ENCODE measurements around the gene DHRSX.
A peak's percentile ranks its signal among the peaks of the same experiment; 100 is the strongest.
"Not testable (repeated sequence)": the region's sequence is repeated elsewhere in the genome, so short reads cannot be mapped to it uniquely, and the experiment has no call there.

DHRSX gene

DNA sequence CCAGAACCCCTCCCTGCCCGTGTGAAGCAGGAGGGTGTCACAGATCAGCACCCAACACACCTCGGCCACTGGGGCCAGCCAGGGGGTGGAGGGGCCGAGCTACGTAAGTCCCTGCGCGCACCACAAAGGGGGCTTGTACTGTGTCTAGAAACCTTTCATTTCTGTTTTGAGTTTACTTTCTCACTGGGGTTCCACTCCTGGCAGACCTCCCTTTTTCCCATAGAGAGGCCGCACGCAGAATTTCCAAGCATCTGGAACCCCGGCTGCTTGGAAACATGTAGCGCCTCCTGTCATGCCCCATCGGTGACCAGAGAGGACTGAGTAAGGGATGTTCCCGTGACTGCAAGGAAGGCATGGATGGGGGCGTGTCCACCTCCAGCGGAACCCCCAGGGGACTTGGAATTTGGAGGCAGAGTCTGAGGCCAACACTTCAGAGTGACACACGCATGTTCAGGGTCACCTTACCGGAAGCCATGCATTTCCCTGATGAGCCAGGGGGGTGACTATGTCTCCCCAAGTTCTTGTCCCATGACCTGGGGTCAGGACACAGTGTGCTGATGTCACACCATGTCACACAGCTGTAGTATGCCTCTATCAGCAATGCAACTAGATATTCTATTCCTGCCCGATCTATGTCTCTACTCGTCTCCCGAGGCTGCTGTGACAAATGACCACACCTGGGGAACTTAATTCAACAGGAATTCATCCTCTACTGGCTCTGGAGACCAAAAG is 105.3 kb downstream of the DHRSX start:
- Histone ChIP-seq H3K9ac (no peak overlapping the region), H4K20me1 (peaks cover 0 to 52% (median 11%) of the 10 kb centered on the region in 11 experiments; a peak in 11 of 22 replicates), H3K36me3 (peaks cover 23 to 77% (median 47%) of the 10 kb centered on the region in 11 experiments), H3K4me3 (no peak overlapping the region), H3K9me3 (replicated peaks in 1 of 11) (peaks cover 18 to 21% (median 19%) of the 10 kb centered on the region in 11 experiments), H3K27me3 (no peaks in the 10 kb centered on the region), H3K4me2 (no peak overlapping the region), H3K4me1 (no peaks in the 10 kb centered on the region), H3K27ac (no peak overlapping the region)
- no peak for TF ChIP-seq Cebpa-rat (IDR thresholded peaks at IDR 0.05)

DNA sequence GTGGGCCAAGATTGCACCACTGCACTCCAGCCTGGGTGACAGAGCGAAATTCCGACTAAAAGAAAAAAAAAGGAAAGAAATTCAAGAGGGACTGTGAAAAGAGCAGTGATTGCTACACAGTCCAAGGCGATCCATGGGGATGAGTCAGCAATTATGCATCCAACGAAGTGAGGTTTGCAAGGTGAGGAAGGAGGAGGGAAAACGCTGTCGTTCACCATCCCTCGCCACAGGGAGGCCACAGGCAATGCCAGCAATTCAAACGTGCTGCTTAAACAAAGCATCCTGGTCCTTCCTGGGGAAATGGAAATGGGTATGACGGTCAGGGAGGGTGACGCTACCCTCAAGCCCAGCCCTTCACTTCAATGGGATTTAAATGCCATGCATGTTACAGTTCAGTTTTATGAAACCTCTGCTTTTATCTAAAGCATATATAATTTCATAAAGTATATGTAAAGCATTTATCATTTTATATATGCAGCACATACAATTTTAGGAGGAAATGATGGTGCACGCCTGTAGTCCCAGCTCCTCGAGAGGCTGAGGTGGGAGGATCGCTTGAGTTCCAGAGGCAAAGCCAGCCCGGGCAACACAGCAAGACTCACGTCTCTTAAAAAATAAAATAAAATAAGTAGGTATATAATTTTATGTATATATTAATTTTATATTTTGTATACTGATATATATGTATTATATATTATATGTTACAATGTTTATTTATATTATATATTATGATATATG is 108.7 kb downstream of the DHRSX start:
- no peaks in the 10 kb centered on the region for H3K4me1 ChIP-seq
- no peak overlapping the region for H3K9ac ChIP-seq
- peaks cover 0 to 46% (median 7%) of the 10 kb centered on the region in 11 experiments; a peak in 11 of 22 replicates for H4K20me1 ChIP-seq
- no peak overlapping the region for H3K27ac ChIP-seq
- H3K9me3 ChIP-seq (replicated peaks in 1 of 11), result peaks cover 27 to 44% (median 39%) of the 10 kb centered on the region in 11 experiments
- no peak overlapping the region for H3K4me2 ChIP-seq
- peaks cover 53 to 85% (median 66%) of the 10 kb centered on the region in 11 experiments for H3K36me3 ChIP-seq
- TF ChIP-seq Cebpa-rat (IDR thresholded peaks at IDR 0.05), result no peak
- H3K4me3 ChIP-seq, result 0 out of 20 replicates have a peak overlapping the region, but pooled peaks of 1 of the 10 experiments have one; percentile 0
- no peaks in the 10 kb centered on the region for H3K27me3 ChIP-seq

DNA sequence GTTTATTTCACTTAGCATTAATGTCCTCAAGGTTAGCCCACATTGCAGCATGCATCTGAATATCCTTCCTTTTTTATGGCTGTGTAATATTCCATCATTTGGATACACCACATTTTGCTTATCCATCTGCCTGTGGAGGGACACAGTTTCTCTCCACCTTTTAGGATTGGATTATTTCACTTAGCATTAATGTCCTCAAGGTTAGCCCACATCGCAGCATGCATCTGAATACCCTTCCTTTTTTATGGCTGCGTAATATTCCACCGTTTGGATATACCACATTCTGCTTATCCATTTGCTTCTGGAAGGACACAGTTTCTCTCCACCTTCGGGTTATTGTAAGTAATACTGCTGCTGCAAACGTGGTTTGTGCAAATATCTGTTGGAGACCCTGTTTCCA is 110.0 kb downstream of the DHRSX start:
- H3K27ac ChIP-seq, result no peak overlapping the region
- no peaks in the 10 kb centered on the region for H3K27me3 ChIP-seq
- no peak for TF ChIP-seq Cebpa-rat (IDR thresholded peaks at IDR 0.05)
- peaks cover 27 to 45% (median 39%) of the 10 kb centered on the region in 11 experiments for H3K9me3 ChIP-seq (replicated peaks in 1 of 11)
- no peak overlapping the region for H3K4me2 ChIP-seq
- H3K4me1 ChIP-seq, result no peaks in the 10 kb centered on the region
- H3K9ac ChIP-seq, result no peak overlapping the region
- peaks cover 0 to 33% (median 4%) of the 10 kb centered on the region in 11 experiments; a peak in 10 of 22 replicates for H4K20me1 ChIP-seq
- peaks cover 61 to 79% (median 68%) of the 10 kb centered on the region in 11 experiments for H3K36me3 ChIP-seq
- peak overlapping the region in 2 of 10 experiments; percentile 23 to 29; a peak in 2 of 20 replicates for H3K4me3 ChIP-seq

DNA sequence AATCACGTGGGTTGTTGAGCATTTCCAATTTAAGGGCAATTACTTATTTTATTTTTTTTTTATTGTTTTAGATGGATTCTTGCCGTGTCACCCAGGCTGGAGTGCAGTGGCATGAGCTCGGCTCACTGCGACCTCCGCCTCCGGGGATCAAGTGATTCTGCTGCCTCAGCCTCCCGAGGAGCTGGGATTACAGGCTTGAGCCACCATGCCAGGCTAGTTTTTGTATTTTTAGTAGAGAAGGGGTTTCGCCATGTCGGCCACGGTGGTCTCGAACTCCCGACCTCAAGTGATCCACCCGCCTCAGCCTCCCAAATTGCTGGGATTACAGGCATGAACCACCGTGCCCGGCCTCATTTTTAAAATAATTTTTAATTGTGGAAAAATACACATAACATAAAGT is 111.0 kb downstream of the DHRSX start:
- Histone ChIP-seq H3K36me3 (peaks cover 61 to 78% (median 72%) of the 10 kb centered on the region in 11 experiments), H4K20me1 (peaks cover 0 to 23% (median 0%) of the 10 kb centered on the region in 11 experiments; a peak in 6 of 22 replicates), H3K9me3 (replicated peaks in 1 of 11) (peaks cover 27 to 53% (median 39%) of the 10 kb centered on the region in 11 experiments)
- not testable (repeated sequence) for H3K27me3 ChIP-seq, H3K4me2 ChIP-seq, H3K27ac ChIP-seq, H3K9ac ChIP-seq, H3K4me1 ChIP-seq, H3K4me3 ChIP-seq

DNA sequence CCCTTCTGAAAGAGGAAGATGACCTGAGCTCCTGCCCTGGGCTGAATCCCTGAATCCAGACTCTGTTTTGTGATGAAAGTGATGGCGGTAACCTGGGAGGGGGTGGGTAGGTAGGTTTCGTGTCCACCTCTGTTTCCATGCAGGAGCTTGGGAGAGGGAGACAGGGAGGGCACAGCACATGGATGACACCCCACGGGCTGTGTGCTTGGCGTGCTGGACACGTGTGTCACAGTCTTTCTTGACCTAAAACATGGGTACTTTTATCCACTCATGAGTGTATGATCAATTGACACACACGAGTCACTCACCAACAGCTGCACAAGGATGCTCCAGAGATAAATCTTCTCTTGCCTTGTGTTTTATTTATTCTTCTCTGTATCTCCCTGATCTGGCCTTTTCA is 111.5 kb downstream of the DHRSX start:
- Histone ChIP-seq H3K4me1 (no peaks in the 10 kb centered on the region), H3K9ac (no peak overlapping the region), H3K4me2 (no peak overlapping the region), H3K4me3 (no peak overlapping the region), H3K27ac (no peak overlapping the region), H3K9me3 (replicated peaks in 1 of 11) (peaks cover 27 to 53% (median 39%) of the 10 kb centered on the region in 11 experiments), H3K27me3 (no peaks in the 10 kb centered on the region), H4K20me1 (peaks cover 0 to 19% (median 0%) of the 10 kb centered on the region in 11 experiments; a peak in 4 of 22 replicates), H3K36me3 (peaks cover 58 to 76% (median 69%) of the 10 kb centered on the region in 11 experiments)
- TF ChIP-seq Cebpa-rat (IDR thresholded peaks at IDR 0.05), result no peak

DNA sequence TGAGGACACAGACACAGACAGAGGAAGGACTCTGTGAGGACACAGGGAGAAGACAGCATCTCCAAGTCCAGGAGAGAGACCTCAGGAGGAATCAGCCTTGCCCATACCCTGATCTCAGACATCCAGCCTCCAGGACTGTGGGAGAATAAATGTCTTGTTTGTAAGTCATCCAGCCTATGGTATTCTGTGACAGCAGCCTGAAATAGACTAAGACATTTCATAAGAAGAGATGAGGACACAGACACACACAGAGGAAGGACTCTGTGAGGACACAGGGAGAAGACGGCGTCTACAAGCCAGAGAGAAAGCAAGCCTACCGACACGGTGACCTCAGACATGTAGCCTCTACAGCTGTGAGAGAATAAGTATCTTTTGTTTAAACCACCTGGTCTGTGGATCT is 112.1 kb downstream of the DHRSX start:
- no peak overlapping the region for H3K9ac ChIP-seq
- H4K20me1 ChIP-seq, result peaks cover 0 to 13% (median 0%) of the 10 kb centered on the region in 11 experiments; a peak in 4 of 22 replicates
- no peak overlapping the region for H3K27ac ChIP-seq
- no peak overlapping the region for H3K4me3 ChIP-seq
- H3K36me3 ChIP-seq, result peaks cover 58 to 79% (median 69%) of the 10 kb centered on the region in 11 experiments
- peaks cover 30 to 59% (median 41%) of the 10 kb centered on the region in 11 experiments for H3K9me3 ChIP-seq (replicated peaks in 1 of 11)
- H3K4me2 ChIP-seq, result no peak overlapping the region
- no peak for TF ChIP-seq Cebpa-rat (IDR thresholded peaks at IDR 0.05)
- no peaks in the 10 kb centered on the region for H3K4me1 ChIP-seq
- H3K27me3 ChIP-seq, result no peaks in the 10 kb centered on the region

DNA sequence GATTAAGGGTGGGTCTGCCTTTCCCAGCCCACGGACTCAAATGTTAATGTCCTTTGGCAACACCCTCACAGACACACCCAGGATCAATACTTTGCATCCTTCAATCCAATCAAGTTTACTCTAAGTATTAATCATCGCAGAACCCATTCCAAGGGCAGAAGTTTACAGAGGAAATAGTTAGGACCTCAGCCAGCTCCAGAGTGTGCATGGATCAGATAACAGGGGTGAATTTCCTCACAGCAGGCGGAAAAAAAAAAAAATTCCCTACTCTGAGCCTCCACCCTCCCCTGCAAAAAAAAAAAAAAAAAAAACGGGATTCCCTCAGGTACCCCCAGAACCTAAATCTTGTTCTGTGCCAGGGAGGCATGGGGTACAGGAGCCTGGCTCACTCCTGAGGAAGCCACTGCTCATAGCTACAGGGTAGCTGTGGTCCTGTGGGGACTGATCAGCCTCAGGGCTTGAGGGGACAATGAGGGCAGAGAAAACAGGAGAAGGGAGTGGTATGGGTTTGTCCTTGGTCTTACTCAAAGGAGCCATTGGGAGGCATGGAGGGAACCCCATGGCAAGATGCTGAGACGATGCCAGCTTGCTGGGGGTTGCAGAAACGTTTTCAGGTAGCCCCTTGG is 113.0 kb downstream of the DHRSX start:
- Histone ChIP-seq H3K4me3 (no peak overlapping the region), H3K9ac (no peak overlapping the region), H3K27ac (no peak overlapping the region), H3K4me1 (no peaks in the 10 kb centered on the region), H3K4me2 (no peak overlapping the region), H3K27me3 (no peaks in the 10 kb centered on the region), H4K20me1 (0 out of 22 replicates have a peak, but pooled peaks cover 0 to 7% (median 0%) of the 10 kb centered on the region in 11 experiments), H3K9me3 (replicated peaks in 1 of 11) (peaks cover 39 to 69% (median 51%) of the 10 kb centered on the region in 11 experiments), H3K36me3 (peaks cover 58 to 80% (median 73%) of the 10 kb centered on the region in 11 experiments)
- no peak for TF ChIP-seq Cebpa-rat (IDR thresholded peaks at IDR 0.05)

DNA sequence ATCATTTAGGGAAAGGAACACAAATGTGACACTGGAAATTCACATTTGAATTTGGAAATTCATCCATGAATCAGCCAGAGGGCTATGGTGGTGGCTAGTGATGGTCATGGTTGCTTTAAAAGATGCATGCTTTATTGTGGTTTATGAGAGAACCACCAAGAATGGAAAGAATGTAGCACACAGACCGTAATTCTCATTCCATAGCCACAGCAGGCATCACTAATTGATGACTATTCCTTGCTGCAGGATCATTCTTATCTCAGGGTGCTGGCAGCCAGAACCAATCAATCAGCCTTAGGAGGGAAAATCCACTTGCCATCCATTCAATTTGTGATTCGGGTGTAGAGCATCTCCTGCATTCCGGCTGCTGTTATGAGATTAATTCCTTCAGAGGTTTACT is 115.6 kb downstream of the DHRSX start:
- H4K20me1 ChIP-seq, result peaks cover 0 to 7% (median 0%) of the 10 kb centered on the region in 11 experiments; a peak in 1 of 22 replicates
- H3K27me3 ChIP-seq, result no peaks in the 10 kb centered on the region
- peaks cover 58 to 81% (median 74%) of the 10 kb centered on the region in 11 experiments for H3K36me3 ChIP-seq
- H3K27ac ChIP-seq, result no peak overlapping the region
- TF ChIP-seq Cebpa-rat (IDR thresholded peaks at IDR 0.05), result no peak
- H3K4me2 ChIP-seq, result no peak overlapping the region
- no peaks in the 10 kb centered on the region for H3K4me1 ChIP-seq
- H3K9me3 ChIP-seq (replicated peaks in 1 of 11), result peaks cover 44 to 73% (median 56%) of the 10 kb centered on the region in 11 experiments
- no peak overlapping the region for H3K9ac ChIP-seq
- H3K4me3 ChIP-seq, result no peak overlapping the region

DNA sequence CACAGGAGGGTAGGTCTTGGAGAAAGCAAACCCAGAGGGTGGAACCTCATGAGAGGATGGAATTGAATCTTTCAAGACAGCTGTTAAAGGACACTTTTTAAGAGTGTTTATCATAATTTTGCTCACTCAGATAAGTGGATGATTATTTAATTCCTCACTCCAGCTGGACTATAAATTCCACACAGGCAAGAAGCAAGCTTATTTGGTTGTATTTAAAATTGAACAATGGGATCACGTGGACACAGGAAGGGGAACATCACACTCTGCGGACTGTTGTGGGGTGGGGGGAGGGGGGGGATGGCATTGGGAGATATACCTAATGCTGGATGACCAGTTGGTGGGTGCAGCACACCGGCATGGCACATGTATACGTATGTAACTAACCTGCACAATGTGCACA is 116.3 kb downstream of the DHRSX start:
- Histone ChIP-seq H3K4me2 (no peak overlapping the region), H3K27me3 (no peaks in the 10 kb centered on the region), H3K4me1 (no peaks in the 10 kb centered on the region), H3K9me3 (replicated peaks in 1 of 11) (peaks cover 51 to 80% (median 63%) of the 10 kb centered on the region in 11 experiments), H3K4me3 (no peak overlapping the region), H3K36me3 (peaks cover 56 to 81% (median 73%) of the 10 kb centered on the region in 11 experiments), H3K9ac (no peak overlapping the region), H3K27ac (no peak overlapping the region), H4K20me1 (peaks cover 0 to 7% (median 0%) of the 10 kb centered on the region in 11 experiments; a peak in 1 of 22 replicates)
- TF ChIP-seq Cebpa-rat (IDR thresholded peaks at IDR 0.05), result no peak
